Pancreas (tissue), 10 donors: Measurements from ENCODE around the gene ST8SIA6. TPM values are rescaled to one million over a fixed set of nuclear protein-coding genes. Genes with fewer than 3 reads are reported as not detected.

ENCODE experiments used
- ATAC-seq, 4 donors: fragments of 200-7000 bp; cut with Tn5 transposase; one replicate each; pipeline versions ENCODE4 v1.8.0 to v1.9.1; 2020; ENCODE audit warnings: mild to moderate bottlenecking in 4 of 4, moderate library complexity in 4 of 4
- DNase-seq, 6 donors: peaks; one replicate each; pipeline ENCODE4 v3.0.0-alpha.2; 2020
- FAIRE-seq: peaks from 2 replicates; lab custom pipeline; 2012; peaks lifted over from hg19 to GRCh38; lab: Jason Lieb, UNC
- H3K27ac ChIP-seq, 4 donors: fragments of 200-600 bp; sonication (generic); 1 replicate in 3 of 4; 2 replicates in 1 of 4; pipeline versions ENCODE4 v1.5.0 to v1.8.0; 2020
- H3K27me3 ChIP-seq, 4 donors: fragments of 200-600 bp; one replicate each; pipeline ENCODE4 v1.8.0; 2021
- H3K36me3 ChIP-seq, 3 donors: fragments of 200-600 bp; sonication (generic) in 1 of 3; one replicate each; pipeline versions ENCODE4 v1.5.0 to v1.8.0; 2020 to 2021
- H3K4me1 ChIP-seq, 3 donors: fragments of 200-600 bp; one replicate each; pipeline ENCODE4 v1.8.0; 2021
- H3K4me3 ChIP-seq, 4 donors: fragments of 200-600 bp; sonication (generic) in 2 of 4; one replicate each; pipeline versions ENCODE4 v1.5.0 to v1.8.0; 2020 to 2021
- H3K9me3 ChIP-seq, 4 donors: fragments of 200-600 bp; one replicate each; pipeline ENCODE4 v1.8.0; 2021
- CTCF ChIP-seq, 4 donors: fragments of 200-600 bp; sonication (generic) in 3 of 4; IDR thresholded peaks; one replicate each; pipeline versions ENCODE4 v1.5.0 to v1.8.0; 2021; ENCODE audit warnings: antibody characterized with exemption in 4 of 4
- WGBS, 2 donors: extraction: QIAGEN DNeasy Blood & Tissue Kit; methylation state at CpG; one replicate each; pipeline ENCODE4 v1.1.7; 2013; 5-methylcytosine and 5-hydroxymethylcytosine counted together
- intact Hi-C, 3 donors: fragments of 100-400 bp; cut with DNase I; formaldehyde crosslinking; loops; one replicate each; pipeline versions ENCODE4 v1.11.1 to v1.14.2; 2022
- polyA plus RNA-seq, 2 donors: library from polyadenylated mRNA; stranded (reverse); fragments of 200-250 nt; gene quantifications; one replicate each; pipeline ENCODE4 v1.2.3, GENCODE V29; 2013
- total RNA-seq, 6 donors: library from RNA; stranded (reverse); fragmentation: NEBNext Ultra II Directional in 4 of 6; extraction: Animal tissue kit (Norgen Biotek cat#: 25700) in 4 of 6; gene quantifications; one replicate each; pipeline versions ENCODE4 v1.2.1 to v1.2.4, GENCODE V29; 2021 to 2023
- donor health status: healthy with polysubstance abuse.
- donor health status: DM: no; HTN: no; CAD: no; lungs with moderate emphysema.
- donor health status: DM: no; HTN: no; CAD: no.
- donor health status: control.
- donor health status: control.
- donor health status: Bipolar disorder and iron deficiency.
- donor health status: DM: yes; HTN: yes; CAD: no.
- donor health status: DM: no; HTN: no; CAD: no.
- donor health status: DM: no; HTN: no; CAD: no.
- donor health status: DM: yes; HTN: yes; CAD: no.

Gene ST8SIA6
- total and polyA plus RNA-seq, 8 donors, result 0.08 to 0.15 (median 0.12) TPM; not detected in 4

- intact Hi-C loops, result loop anchor here in 2 of 3 donors (5.0 to 10.0 kb wide), 2 partner anchors 135 to 142 kb away; no protein-coding TSS in a partner anchor
- H3K4me3 ChIP-seq, result no peak overlapping the region
- no peaks in the 10 kb centered on the region for H3K36me3 ChIP-seq
- TF ChIP-seq CTCF (IDR thresholded peaks at IDR 0.05), result no peak
- H3K4me1 ChIP-seq, result no peaks in the 10 kb centered on the region
- no peaks in the 10 kb centered on the region for H3K27me3 ChIP-seq
- ATAC-seq, result no peak
- FAIRE-seq, result no peak
- H3K9me3 ChIP-seq, result no peaks in the 10 kb centered on the region
- no peak overlapping the region for H3K27ac ChIP-seq
- 81 to 85% methylated on average over 6 of the region's 6 CpGs for WGBS, 2 donors
- no peak for DNase-seq
These were observed 24.9 kb downstream of the ST8SIA6 start for GRCh38 chr10:17429490-17429889.

- Histone ChIP-seq H3K9me3 (no peaks in the 10 kb centered on the region), H3K27me3 (no peaks in the 10 kb centered on the region), H3K36me3 (no peaks in the 10 kb centered on the region), H3K27ac (no peak overlapping the region), H3K4me1 (no peaks in the 10 kb centered on the region), H3K4me3 (no peak overlapping the region)
- ATAC-seq (no peak), DNase-seq (no peak), FAIRE-seq (no peak)
- intact Hi-C loops, result loop anchor here in 2 of 3 donors (5.0 to 10.0 kb wide), 2 partner anchors 134 to 141 kb away; no protein-coding TSS in a partner anchor
- TF ChIP-seq CTCF (IDR thresholded peaks at IDR 0.05), result no peak
- WGBS, 2 donors, result 68 to 70% methylated on average over 17 of the region's 17 CpGs
These were observed 25.9 kb downstream of the ST8SIA6 start for GRCh38 chr10:17428351-17429097.

GRCh38 chr10:17427666-17428350 is 26.6 kb downstream of the ST8SIA6 start:
- Histone ChIP-seq H3K4me3 (no peak overlapping the region), H3K27me3 (no peaks in the 10 kb centered on the region), H3K27ac (no peak overlapping the region), H3K9me3 (no peaks in the 10 kb centered on the region), H3K4me1 (no peaks in the 10 kb centered on the region), H3K36me3 (no peaks in the 10 kb centered on the region)
- intact Hi-C loops, result loop anchor here in 2 of 3 donors (5.0 to 10.0 kb wide), 2 partner anchors 133 to 141 kb away; no protein-coding TSS in a partner anchor
- FAIRE-seq (no peak), DNase-seq (no peak), ATAC-seq (no peak)
- no peak for TF ChIP-seq CTCF (IDR thresholded peaks at IDR 0.05)
- WGBS, 2 donors, result 41 to 46% methylated on average over 6 of the region's 6 CpGs

- H3K9me3 ChIP-seq, result no peaks in the 10 kb centered on the region
- H3K27me3 ChIP-seq, result no peaks in the 10 kb centered on the region
- H3K36me3 ChIP-seq, result no peaks in the 10 kb centered on the region
- no peak for ATAC-seq
- H3K4me1 ChIP-seq, result no peaks in the 10 kb centered on the region
- intact Hi-C loops, result loop anchor here in 2 of 3 donors (5.0 to 10.0 kb wide), 2 partner anchors 132 to 140 kb away; no protein-coding TSS in a partner anchor
- FAIRE-seq, result no peak
- H3K4me3 ChIP-seq, result no peak overlapping the region
- no peak for TF ChIP-seq CTCF (IDR thresholded peaks at IDR 0.05)
- no peak overlapping the region for H3K27ac ChIP-seq
- WGBS, 2 donors, result 92 to 93% methylated on average over 3 of the region's 3 CpGs
- no peak for DNase-seq
These were observed 27.2 kb downstream of the ST8SIA6 start for GRCh38 chr10:17427201-17427600.
